ENCODE data around the gene NGRN.

- no peak for TF ChIP-seq CTCF (IDR thresholded peaks at IDR 0.05)
- TF ChIP-seq POLR2A (IDR thresholded peaks at IDR 0.05): no peak
- no peak for TF ChIP-seq POLR2AphosphoS5 (IDR thresholded peaks at IDR 0.05)
These were observed 47.6 kb upstream of the NGRN start for GRCh38 chr15:90217671-90218394.
